ENCODE data around the gene PUDP. TPM values are rescaled to one million over a fixed set of nuclear protein-coding genes. Genes with fewer than 3 reads are reported as not detected.

Gene PUDP
- total RNA-seq, 4 donors from 2014 or later = 15.9 to 38.0 (median 23.9) TPM

DNA sequence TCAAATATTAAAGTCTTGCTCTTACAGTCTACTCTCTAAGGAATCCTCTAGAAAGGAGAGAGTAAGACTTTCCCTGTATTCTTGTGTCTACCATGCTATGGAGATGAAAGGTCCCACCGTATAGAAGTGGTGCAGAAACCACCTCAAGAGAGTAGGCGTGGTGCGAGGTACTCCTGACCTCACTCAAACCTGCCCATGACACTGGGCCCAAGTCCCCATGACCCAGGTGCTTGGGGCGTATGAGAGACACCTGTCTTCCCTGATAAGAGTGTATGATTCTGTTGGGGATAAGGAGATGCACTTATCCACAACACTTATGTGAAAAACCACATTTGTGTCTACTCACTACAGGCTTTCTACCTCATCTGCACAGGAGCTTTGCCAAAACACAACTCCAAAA lies 55.4 kb downstream of the PUDP start:
- Histone ChIP-seq H3K27ac (no peak overlapping the region), H3K27me3 (no peaks in the 10 kb centered on the region), H3K4me1 (no peaks in the 10 kb centered on the region), H3K4me3 (no peak overlapping the region), H3K36me3 (no peaks in the 10 kb centered on the region), H3K9me3 (no peaks in the 10 kb centered on the region)
- DNase-seq = no peak
- no peak for TF ChIP-seq POLR2A (IDR thresholded peaks at IDR 0.05)
- TF ChIP-seq, protein P1, sequence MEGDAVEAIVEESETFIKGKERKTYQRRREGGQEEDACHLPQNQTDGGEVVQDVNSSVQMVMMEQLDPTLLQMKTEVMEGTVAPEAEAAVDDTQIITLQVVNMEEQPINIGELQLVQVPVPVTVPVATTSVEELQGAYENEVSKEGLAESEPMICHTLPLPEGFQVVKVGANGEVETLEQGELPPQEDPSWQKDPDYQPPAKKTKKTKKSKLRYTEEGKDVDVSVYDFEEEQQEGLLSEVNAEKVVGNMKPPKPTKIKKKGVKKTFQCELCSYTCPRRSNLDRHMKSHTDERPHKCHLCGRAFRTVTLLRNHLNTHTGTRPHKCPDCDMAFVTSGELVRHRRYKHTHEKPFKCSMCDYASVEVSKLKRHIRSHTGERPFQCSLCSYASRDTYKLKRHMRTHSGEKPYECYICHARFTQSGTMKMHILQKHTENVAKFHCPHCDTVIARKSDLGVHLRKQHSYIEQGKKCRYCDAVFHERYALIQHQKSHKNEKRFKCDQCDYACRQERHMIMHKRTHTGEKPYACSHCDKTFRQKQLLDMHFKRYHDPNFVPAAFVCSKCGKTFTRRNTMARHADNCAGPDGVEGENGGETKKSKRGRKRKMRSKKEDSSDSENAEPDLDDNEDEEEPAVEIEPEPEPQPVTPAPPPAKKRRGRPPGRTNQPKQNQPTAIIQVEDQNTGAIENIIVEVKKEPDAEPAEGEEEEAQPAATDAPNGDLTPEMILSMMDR (IDR thresholded peaks at IDR 0.05) = no peak

DNA sequence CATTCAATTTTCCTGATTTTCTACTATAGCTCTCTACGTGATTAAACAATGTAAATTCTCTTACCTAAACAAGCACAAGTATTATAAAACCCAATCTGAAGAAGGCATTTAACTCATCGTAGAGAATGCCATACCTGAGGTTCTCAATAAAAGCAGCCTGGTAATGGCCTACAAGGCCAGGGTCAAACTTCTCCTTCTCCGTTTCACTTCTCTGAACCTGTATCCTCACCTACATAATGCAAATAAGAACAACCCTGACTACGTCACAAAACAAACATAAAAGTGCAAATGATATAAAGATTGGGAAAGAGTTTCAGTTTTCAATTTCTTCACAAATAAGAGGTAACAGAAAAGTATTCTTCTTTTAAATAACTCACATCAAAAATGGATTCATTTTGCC lies 56.0 kb downstream of the PUDP start:
- H3K4me3 ChIP-seq = no peak overlapping the region
- H3K9me3 ChIP-seq = no peaks in the 10 kb centered on the region
- TF ChIP-seq, protein P1 (IDR thresholded peaks at IDR 0.05) = no peak
- TF ChIP-seq POLR2A (IDR thresholded peaks at IDR 0.05) = no peak
- no peaks in the 10 kb centered on the region for H3K27me3 ChIP-seq
- DNase-seq = no peak
- no peak overlapping the region for H3K27ac ChIP-seq
- no peaks in the 10 kb centered on the region for H3K4me1 ChIP-seq
- H3K36me3 ChIP-seq = no peaks in the 10 kb centered on the region

DNA sequence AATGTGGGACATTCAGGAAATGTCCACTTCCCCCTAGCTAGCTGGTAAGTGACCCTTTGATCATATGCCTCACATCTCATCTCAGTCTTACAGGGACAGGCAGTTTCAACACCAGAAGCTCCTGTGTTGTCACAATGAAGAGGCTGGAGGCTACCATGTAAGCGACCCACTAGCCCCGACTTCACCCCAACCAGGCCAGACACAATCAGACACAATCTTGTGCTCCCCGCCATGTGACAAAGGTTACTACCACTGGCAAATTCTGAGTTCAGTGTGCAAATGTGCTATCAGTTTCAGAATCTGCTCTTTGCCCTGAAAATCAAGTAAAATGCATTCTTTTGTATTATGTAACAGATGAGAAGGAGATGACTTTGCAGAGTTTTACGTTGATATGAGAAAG lies 57.3 kb downstream of the PUDP start:
- no peak overlapping the region for H3K4me3 ChIP-seq
- TF ChIP-seq, protein P1 (IDR thresholded peaks at IDR 0.05) = peak in 1 of 6 experiments; percentile 2
- TF ChIP-seq POLR2A (IDR thresholded peaks at IDR 0.05) = no peak
- H3K27me3 ChIP-seq = no peaks in the 10 kb centered on the region
- H3K36me3 ChIP-seq = no peaks in the 10 kb centered on the region
- H3K27ac ChIP-seq = peak overlapping the region in 1 of 4 donors; percentile 27
- H3K9me3 ChIP-seq = no peaks in the 10 kb centered on the region
- DNase-seq = no peak
- no peaks in the 10 kb centered on the region for H3K4me1 ChIP-seq

DNA sequence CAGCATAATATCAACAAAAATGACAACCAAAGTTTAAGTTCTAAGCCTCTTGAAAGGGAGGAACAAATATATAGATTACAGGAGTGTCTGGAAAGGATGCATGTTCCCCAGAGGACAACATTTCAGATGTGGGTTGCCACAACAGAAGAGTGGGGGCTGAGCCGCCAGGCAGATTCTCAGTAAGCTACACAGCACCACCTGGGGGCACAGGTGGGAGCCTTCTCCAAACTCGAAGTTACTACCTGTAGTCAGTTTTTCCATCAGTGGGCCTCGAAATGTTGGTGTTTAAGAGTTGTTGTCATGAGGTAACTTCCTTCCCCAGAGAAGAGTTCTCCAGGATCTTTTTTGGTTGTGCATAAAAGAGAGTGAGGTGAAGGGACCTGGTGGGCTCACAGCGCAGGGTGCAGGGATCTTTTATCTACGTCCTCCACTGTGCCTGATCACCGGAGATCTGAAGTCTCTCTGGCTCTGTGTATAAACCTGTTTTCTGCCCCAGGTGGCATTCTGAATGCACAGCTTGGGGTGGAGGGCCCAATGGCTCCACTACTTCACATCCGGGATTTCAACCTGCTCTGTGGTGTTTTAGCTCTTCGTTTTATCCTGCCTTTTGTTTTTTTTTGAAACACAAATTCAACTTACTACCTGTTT lies 58.9 kb downstream of the PUDP start:
- DNase-seq = peak in 2 of 3 donors; percentile 65 to 67
- no peaks in the 10 kb centered on the region for H3K9me3 ChIP-seq
- no peaks in the 10 kb centered on the region for H3K27me3 ChIP-seq
- no peak overlapping the region for H3K4me3 ChIP-seq
- H3K27ac ChIP-seq = no peak overlapping the region
- TF ChIP-seq, protein P1 (IDR thresholded peaks at IDR 0.05) = peak in 4 of 6 experiments; percentile 4 to 31 (median 18)
- no peak for TF ChIP-seq POLR2A (IDR thresholded peaks at IDR 0.05)
- H3K4me1 ChIP-seq = no peaks in the 10 kb centered on the region
- no peaks in the 10 kb centered on the region for H3K36me3 ChIP-seq

DNA sequence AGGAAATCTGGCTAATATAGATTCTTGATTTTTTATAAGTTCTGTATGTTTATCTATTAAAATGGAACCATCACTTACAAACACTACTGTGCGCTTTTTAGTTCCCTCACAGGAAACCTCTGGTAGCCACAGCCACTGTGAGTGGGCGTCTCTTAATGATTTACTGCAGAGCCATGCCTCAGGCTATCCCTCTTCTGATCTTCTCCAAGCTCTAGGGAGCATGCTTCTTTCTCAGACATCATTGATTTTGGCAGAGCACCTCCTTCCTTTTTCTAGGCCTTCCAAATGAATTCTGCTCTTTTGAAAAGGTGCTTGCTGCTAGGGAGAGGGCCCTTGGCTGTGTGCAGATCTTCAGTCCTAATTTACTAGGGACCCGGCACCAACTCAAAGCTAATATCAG lies 61.6 kb downstream of the PUDP start:
- no peak for DNase-seq
- no peak for TF ChIP-seq POLR2A (IDR thresholded peaks at IDR 0.05)
- TF ChIP-seq, protein P1 (IDR thresholded peaks at IDR 0.05) = no peak
- no peak overlapping the region for H3K27ac ChIP-seq
- H3K4me3 ChIP-seq = no peak overlapping the region
- H3K27me3 ChIP-seq = no peaks in the 10 kb centered on the region
- no peaks in the 10 kb centered on the region for H3K36me3 ChIP-seq
- H3K4me1 ChIP-seq = peaks cover 0 to 13% (median 0%) of the 10 kb centered on the region in 4 donors
- H3K9me3 ChIP-seq = no peaks in the 10 kb centered on the region

Measured in Peyer's patch (tissue), 4 donors.